H9 (cell line): ENCODE data around the gene PTPRN2. TPM values are rescaled to one million over a fixed set of nuclear protein-coding genes. Genes with fewer than 3 reads are reported as not detected.

Source experiments
- DNase-seq: peaks from one replicate; pipeline ENCODE4 v3.0.0-alpha.2; 2017
- H2AFZ ChIP-seq: one replicate; pipeline ENCODE4 v1.6.1; 2013; ENCODE audit warnings: mild to moderate bottlenecking, low read length, control low read depth, moderate library complexity
- H2AK5ac ChIP-seq: 2 replicates; pipeline ENCODE4 v1.6.1; 2013; ENCODE audit warnings: low read length, control low read depth, mixed read lengths; ENCODE audit not compliant: insufficient read length
- H2BK120ac ChIP-seq: one replicate; pipeline ENCODE4 v1.6.1; 2013; ENCODE audit warnings: low read depth, mild to moderate bottlenecking, low read length, control low read depth, inconsistent platforms; ENCODE audit not compliant: poor library complexity, severe bottlenecking
- H2BK12ac ChIP-seq: 2 replicates; pipeline ENCODE4 v1.6.1; 2013; ENCODE audit warnings: low read length, control low read depth, mixed read lengths, low read depth; ENCODE audit not compliant: insufficient read length
- H2BK15ac ChIP-seq: 2 replicates; pipeline ENCODE4 v1.6.1; 2013; ENCODE audit warnings: low read depth, low read length, control low read depth
- H2BK20ac ChIP-seq: one replicate; pipeline ENCODE4 v1.6.1; 2013; ENCODE audit warnings: low read depth, mild to moderate bottlenecking, low read length, control low read depth, inconsistent platforms; ENCODE audit not compliant: poor library complexity, severe bottlenecking
- H2BK5ac ChIP-seq: 2 replicates; pipeline ENCODE4 v1.6.1; 2013; ENCODE audit warnings: low read length, control low read depth, mixed read lengths; ENCODE audit not compliant: insufficient read length
- H3K14ac ChIP-seq: 2 replicates; pipeline ENCODE4 v1.6.1; 2013; ENCODE audit warnings: low read length, control low read depth; ENCODE audit not compliant: insufficient read depth
- H3K18ac ChIP-seq: 2 replicates; pipeline ENCODE4 v1.6.1; 2013; ENCODE audit warnings: low read depth, mild to moderate bottlenecking, mixed read lengths, low read length, control low read depth; ENCODE audit not compliant: insufficient read length
- H3K23ac ChIP-seq: 2 replicates; pipeline ENCODE4 v1.6.1; 2013; ENCODE audit warnings: low read length, control low read depth, mixed read lengths, low read depth; ENCODE audit not compliant: insufficient read length
- H3K23me2 ChIP-seq: 2 replicates; pipeline ENCODE4 v1.6.1; 2013; ENCODE audit warnings: low read depth, mild to moderate bottlenecking, mixed read lengths, low read length, control low read depth; ENCODE audit not compliant: insufficient read length, poor library complexity, severe bottlenecking
- H3K27ac ChIP-seq: 2 replicates; pipeline ENCODE4 v1.5.1; 2013; ENCODE audit warnings: low read length, control low read depth, mixed read lengths, low read depth; ENCODE audit not compliant: insufficient read length
- H3K27me3 ChIP-seq: 2 replicates; pipeline ENCODE4 v1.6.1; 2013; ENCODE audit warnings: low read length, control low read depth, inconsistent platforms; ENCODE audit not compliant: insufficient read depth
- H3K4ac ChIP-seq: 2 replicates; pipeline ENCODE4 v1.6.1; 2013; ENCODE audit warnings: low read depth, mild to moderate bottlenecking, control low read depth, inconsistent platforms, low read length, moderate library complexity
- H3K4me1 ChIP-seq: 2 replicates; pipeline ENCODE4 v1.6.1; 2013; ENCODE audit warnings: low read length, control low read depth, inconsistent platforms; ENCODE audit not compliant: insufficient read depth
- H3K4me2 ChIP-seq: 2 replicates; pipeline ENCODE4 v1.6.1; 2013; ENCODE audit warnings: low read length, control low read depth, mixed read lengths; ENCODE audit not compliant: insufficient read length, insufficient read depth
- H3K56ac ChIP-seq: 2 replicates; pipeline ENCODE4 v1.6.1; 2013; ENCODE audit warnings: low read depth, mild to moderate bottlenecking, mixed read lengths, low read length, control low read depth; ENCODE audit not compliant: insufficient read length
- H3K79me1 ChIP-seq: 2 replicates; pipeline ENCODE4 v1.6.1; 2013; ENCODE audit warnings: low read depth, mild to moderate bottlenecking, moderate library complexity, low read length, control low read depth, inconsistent platforms; ENCODE audit not compliant: insufficient read depth, poor library complexity, severe bottlenecking
- H3K79me2 ChIP-seq: 2 replicates; pipeline ENCODE4 v1.6.1; 2013; ENCODE audit warnings: low read length, control low read depth, inconsistent platforms; ENCODE audit not compliant: insufficient read depth
- H3K9ac ChIP-seq: 2 replicates; pipeline ENCODE4 v1.6.1; 2013; ENCODE audit warnings: low read length, control low read depth, mixed read lengths; ENCODE audit not compliant: insufficient read length; ENCODE audit errors: extremely low read depth
- H3K9me3 ChIP-seq: one replicate; pipeline ENCODE4 v1.6.1; 2013; ENCODE audit warnings: low read depth, low read length, inconsistent platforms; ENCODE audit not compliant: control insufficient read depth
- H3T11ph ChIP-seq: one replicate; pipeline ENCODE4 v1.6.1; 2013; ENCODE audit warnings: mild to moderate bottlenecking, low read length, control low read depth, inconsistent platforms
- H4K20me1 ChIP-seq: one replicate; pipeline ENCODE4 v1.6.1; 2013; ENCODE audit not compliant: control insufficient read depth, insufficient read length, insufficient read depth
- H4K5ac ChIP-seq: 2 replicates; pipeline ENCODE4 v1.6.1; 2013; ENCODE audit warnings: low read depth, mild to moderate bottlenecking, mixed read lengths, low read length, control low read depth; ENCODE audit not compliant: insufficient read length
- H4K8ac ChIP-seq: replicated peaks from 2 replicates; pipeline ENCODE4 v1.6.1; 2013; ENCODE audit warnings: low read length, control low read depth, mixed read lengths, low read depth; ENCODE audit not compliant: insufficient read length
- H4K91ac ChIP-seq: 2 replicates; pipeline ENCODE4 v1.6.1; 2013; ENCODE audit warnings: low read depth, mild to moderate bottlenecking, moderate library complexity, mixed read lengths, low read length, control low read depth; ENCODE audit not compliant: insufficient read length
- H3K27ac Mint-ChIP-seq, 3 experiments: 2 replicates in 2 of 3; 3 replicates in 1 of 3; pipeline ENCODE4 v1.8.0; 2020 to 2021; ENCODE audit warnings: mixed read lengths in 3 of 3, mild to moderate bottlenecking in 1 of 3, moderate library complexity in 1 of 3
- H3K27me3 Mint-ChIP-seq: 2 replicates; pipeline ENCODE4 v1.8.0; 2021; ENCODE audit warnings: low read depth, mild to moderate bottlenecking, moderate library complexity, mixed read lengths
- H3K36me3 Mint-ChIP-seq, 3 experiments: 2 replicates in 2 of 3; 3 replicates in 1 of 3; pipeline ENCODE4 v1.8.0; 2020 to 2021; ENCODE audit warnings: low read depth in 3 of 3, mixed read lengths in 3 of 3; ENCODE audit not compliant: insufficient read depth in 1 of 3
- H3K4me1 Mint-ChIP-seq, 2 experiments: 2 replicates each; pipeline ENCODE4 v1.8.0; 2020; ENCODE audit warnings: mixed read lengths in 2 of 2
- H3K4me3 Mint-ChIP-seq, 2 experiments: 2 replicates in 1 of 2; 3 replicates in 1 of 2; pipeline ENCODE4 v1.8.0; 2020 to 2021; ENCODE audit warnings: mild to moderate bottlenecking in 2 of 2, mixed read lengths in 2 of 2, moderate library complexity in 1 of 2
- H3K9me3 Mint-ChIP-seq, 2 experiments: 2 replicates in 1 of 2; 3 replicates in 1 of 2; pipeline ENCODE4 v1.8.0; 2020; ENCODE audit warnings: mild to moderate bottlenecking in 2 of 2, mixed read lengths in 2 of 2, moderate library complexity in 1 of 2
- CTCF ChIP-seq: fragments of 200-600 bp; sonication (generic); conservative IDR thresholded peaks from 3 replicates; pipeline ENCODE4 v1.8.0; 2021; ENCODE audit warnings: antibody characterized with exemption, mild to moderate bottlenecking
- WGBS: extraction: QIAGEN DNeasy Blood & Tissue Kit; methylation state at CpG from one replicate; pipeline ENCODE4 v1.1.7; 2013; ENCODE audit warnings: missing lambda C conversion rate, low lambda C conversion rate, mixed read lengths; ENCODE audit not compliant: insufficient read length; ENCODE audit errors: extremely low coverage; 5-methylcytosine and 5-hydroxymethylcytosine counted together
- total RNA-seq: library from RNA; stranded (reverse); gene quantifications from 2 replicates; pipeline ENCODE4 v1.2.1, GENCODE V29; 2021

The PTPRN2 gene
- total RNA-seq, 1 experiment from 2014 or later, result 5.2 TPM

DNA sequence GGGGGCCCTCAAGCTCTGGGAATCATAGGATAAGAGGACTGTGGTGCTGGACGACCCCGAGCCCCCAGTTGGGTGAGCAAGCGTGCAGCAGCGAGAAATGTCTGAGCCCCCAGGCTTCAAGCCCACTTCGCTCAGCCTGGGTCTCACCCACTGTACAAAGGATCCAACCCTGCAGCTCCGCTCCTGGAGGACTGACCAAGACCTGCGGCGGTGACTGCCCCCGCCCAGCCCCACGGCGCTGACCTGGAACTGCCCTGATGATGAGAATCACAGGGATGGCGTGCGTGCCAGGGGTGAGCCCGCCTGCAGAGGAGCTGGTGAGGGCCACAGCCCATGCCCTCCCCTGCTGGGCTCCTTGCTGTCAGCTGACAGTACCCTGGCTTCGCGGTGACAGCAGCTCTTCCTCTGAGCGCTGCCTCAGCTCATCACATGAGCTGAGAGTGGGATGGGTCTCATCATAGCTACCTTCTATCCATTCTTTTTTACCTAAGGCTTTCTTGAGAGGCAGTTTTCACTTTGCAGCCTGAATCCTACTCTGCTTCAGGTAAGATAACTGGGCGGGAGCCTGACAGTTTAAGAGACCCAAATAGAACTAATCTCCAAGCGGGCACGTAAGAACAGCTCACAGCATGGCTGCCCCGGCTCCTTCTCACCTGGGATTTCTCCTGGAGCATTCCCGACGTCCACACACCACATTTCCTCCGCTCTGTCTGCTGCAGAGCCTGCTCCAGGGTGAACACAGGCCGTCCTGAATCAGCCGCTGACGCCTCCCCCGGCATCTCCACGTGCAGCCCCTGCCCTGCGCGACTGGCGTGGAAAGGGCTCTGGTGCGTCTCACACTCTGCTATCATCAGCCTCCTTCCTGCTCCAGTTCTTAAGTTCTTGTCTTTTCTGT lies 329.9 kb downstream of the PTPRN2 start:
- peak overlapping the region in 1 of 3 experiments; percentile 89; a peak in 1 of 7 replicates for H3K27ac Mint-ChIP-seq

More for the DNA sequence above, 329.9 kb downstream of the PTPRN2 start:
- no peaks in the 10 kb centered on the region for H3K27me3 ChIP-seq
- H2AFZ ChIP-seq, result no peak overlapping the region
- no peaks in the 10 kb centered on the region for H3K9me3 ChIP-seq
- H4K91ac ChIP-seq, result no peak overlapping the region
- H3K23me2 ChIP-seq, result no peaks in the 10 kb centered on the region
- no peak overlapping the region for H3K56ac ChIP-seq
- H2BK20ac ChIP-seq, result no peak overlapping the region
- Mint-ChIP-seq H3K27me3 (no peaks in the 10 kb centered on the region; the same call in 1 of the 2 replicates), H3K4me3 (no peak overlapping the region), H3K9me3 (no peaks in the 10 kb centered on the region), H3K36me3 (no peaks in the 10 kb centered on the region), H3K4me1 (peaks cover 25 to 26% of the 10 kb centered on the region in 2 experiments)
- H3K4me1 ChIP-seq, result no peaks in the 10 kb centered on the region
- H3K27ac ChIP-seq, result no peak overlapping the region
- no peak overlapping the region for H3K4ac ChIP-seq
- no peak overlapping the region for H3K4me2 ChIP-seq
- H2AK5ac ChIP-seq, result no peak overlapping the region
- H3K79me1 ChIP-seq, result no peaks in the 10 kb centered on the region
- no peak overlapping the region for H2BK12ac ChIP-seq
- H4K5ac ChIP-seq, result no peak overlapping the region
- H4K20me1 ChIP-seq, result no peaks in the 10 kb centered on the region
- H3K14ac ChIP-seq, result 0 out of 2 replicates have a peak overlapping the region, but pooled peaks have one; percentile 45
- no peak overlapping the region for H3K23ac ChIP-seq
- H3K79me2 ChIP-seq, result no peaks in the 10 kb centered on the region
- H2BK120ac ChIP-seq, result no peak overlapping the region
- no CpG with 5 or more reads among the region's 33 CpGs for WGBS
- H3K18ac ChIP-seq, result no peak overlapping the region
- H2BK15ac ChIP-seq, result no peak overlapping the region
- H4K8ac ChIP-seq, result no peak overlapping the region
- no peak for DNase-seq
- TF ChIP-seq CTCF, result no peak
- no peak overlapping the region for H2BK5ac ChIP-seq
- H3T11ph ChIP-seq, result no peak overlapping the region
- no peak overlapping the region for H3K9ac ChIP-seq
